ENCODE results near the gene SERPINF2. TPM values are rescaled to one million over a fixed set of nuclear protein-coding genes. Genes with fewer than 3 reads are reported as not detected.
"Not testable (repeated sequence)": the region's sequence is repeated elsewhere in the genome, so short reads cannot be mapped to it uniquely, and the experiment has no call there.

SERPINF2 gene
- polyA plus RNA-seq, 1 donor (not counting 4 experiments of a cell fraction or from before 2014, with no cell fraction given), result 0.96 TPM

DNA sequence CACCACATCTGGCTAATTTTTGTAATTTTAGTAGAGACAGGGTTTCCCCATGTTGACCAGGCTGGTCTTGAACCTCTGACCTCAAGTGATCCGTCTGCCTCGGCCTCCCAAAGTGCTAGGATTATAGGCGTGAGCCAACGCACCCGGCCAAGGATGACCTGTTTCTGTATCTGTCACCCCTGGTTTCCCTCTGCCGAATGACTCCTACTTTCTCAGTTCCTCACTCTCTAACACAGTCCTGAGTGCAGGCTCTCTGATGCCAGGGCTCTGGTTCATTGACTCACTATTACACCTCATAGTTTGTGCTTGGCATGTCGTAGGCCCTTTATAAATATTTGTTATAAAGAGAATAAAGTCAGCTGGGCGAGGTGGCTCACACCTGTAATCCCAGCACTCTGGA, 47.3 kb upstream of the SERPINF2 start:
- Histone ChIP-seq H2AFZ (ENCODE audit: control insufficient read depth, low read length) (no peak overlapping the region), H3K27me3 (ENCODE audit: control insufficient read depth, extremely low read depth, insufficient read depth, low read length) (no peaks in the 10 kb centered on the region), H3K9me3 (ENCODE audit: control insufficient read depth, low read depth, low read length) (no peaks in the 10 kb centered on the region), H3K36me3 (ENCODE audit: control insufficient read depth in 2 of 2, extremely low read depth in 1 of 2, insufficient read depth in 2 of 2, low read length in 2 of 2) (no peaks in the 10 kb centered on the region), H3K4me2 (ENCODE audit: control insufficient read depth, extremely low read depth, insufficient read depth, low read depth, low read length) (no peak overlapping the region), H3K79me2 (ENCODE audit: control insufficient read depth, insufficient read depth, low read length) (no peaks in the 10 kb centered on the region), H4K20me1 (ENCODE audit: control insufficient read depth, extremely low read depth, insufficient read depth, low read length) (no peaks in the 10 kb centered on the region), H3K4me1 (ENCODE audit: control insufficient read depth, extremely low read depth, insufficient read depth, low read length) (no peaks in the 10 kb centered on the region), H3K9me1 (ENCODE audit: control insufficient read depth, extremely low read depth, insufficient read depth, low read length) (no peaks in the 10 kb centered on the region), H3K27ac (ENCODE audit: control insufficient read depth, insufficient read depth, low read length) (no peak overlapping the region), H3K9ac (ENCODE audit: control insufficient read depth, extremely low read depth, insufficient read depth, low read length) (no peak overlapping the region), H3K4me3 (ENCODE audit: control insufficient read depth in 2 of 3, extremely low read depth in 1 of 3, insufficient read depth in 2 of 3, low read depth in 1 of 3, low read length in 3 of 3) (no peak overlapping the region)
- no peak for DNase-seq (ENCODE audit: low read depth, low spot score)
- TF ChIP-seq, protein P1, sequence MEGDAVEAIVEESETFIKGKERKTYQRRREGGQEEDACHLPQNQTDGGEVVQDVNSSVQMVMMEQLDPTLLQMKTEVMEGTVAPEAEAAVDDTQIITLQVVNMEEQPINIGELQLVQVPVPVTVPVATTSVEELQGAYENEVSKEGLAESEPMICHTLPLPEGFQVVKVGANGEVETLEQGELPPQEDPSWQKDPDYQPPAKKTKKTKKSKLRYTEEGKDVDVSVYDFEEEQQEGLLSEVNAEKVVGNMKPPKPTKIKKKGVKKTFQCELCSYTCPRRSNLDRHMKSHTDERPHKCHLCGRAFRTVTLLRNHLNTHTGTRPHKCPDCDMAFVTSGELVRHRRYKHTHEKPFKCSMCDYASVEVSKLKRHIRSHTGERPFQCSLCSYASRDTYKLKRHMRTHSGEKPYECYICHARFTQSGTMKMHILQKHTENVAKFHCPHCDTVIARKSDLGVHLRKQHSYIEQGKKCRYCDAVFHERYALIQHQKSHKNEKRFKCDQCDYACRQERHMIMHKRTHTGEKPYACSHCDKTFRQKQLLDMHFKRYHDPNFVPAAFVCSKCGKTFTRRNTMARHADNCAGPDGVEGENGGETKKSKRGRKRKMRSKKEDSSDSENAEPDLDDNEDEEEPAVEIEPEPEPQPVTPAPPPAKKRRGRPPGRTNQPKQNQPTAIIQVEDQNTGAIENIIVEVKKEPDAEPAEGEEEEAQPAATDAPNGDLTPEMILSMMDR (optimal IDR thresholded peaks at IDR 0.05 in 1 of 3, IDR thresholded peaks at IDR 0.05 in 1 of 3, conservative IDR thresholded peaks at IDR 0.05 in 1 of 3; ENCODE audit: extremely low read depth in 1 of 3, insufficient read depth in 2 of 3, low read length in 3 of 3), result no peak
- TF ChIP-seq EZH2 (IDR thresholded peaks at IDR 0.05; ENCODE audit: low read length), result no peak
- FAIRE-seq, result no peak
- dilution Hi-C loops (cut with MboI; ENCODE audit: extremely low pct_ligation_motif_present, low sequenced_read_pairs), result no loop called here

GRCh38 chr17:1697681-1698080, 45.0 kb upstream of the SERPINF2 start:
- TF ChIP-seq EZH2 (IDR thresholded peaks at IDR 0.05; ENCODE audit: low read length), result no peak
- TF ChIP-seq, protein P1 (optimal IDR thresholded peaks at IDR 0.05 in 1 of 3, IDR thresholded peaks at IDR 0.05 in 1 of 3, conservative IDR thresholded peaks at IDR 0.05 in 1 of 3; ENCODE audit: extremely low read depth in 1 of 3, insufficient read depth in 2 of 3, low read length in 3 of 3), result no peak
- H3K27ac ChIP-seq (ENCODE audit: control insufficient read depth, insufficient read depth, low read length), result no peak overlapping the region
- H3K79me2 ChIP-seq (ENCODE audit: control insufficient read depth, insufficient read depth, low read length), result no peaks in the 10 kb centered on the region
- dilution Hi-C loops (cut with MboI; ENCODE audit: extremely low pct_ligation_motif_present, low sequenced_read_pairs), result no loop called here
- no peak overlapping the region for H3K4me3 ChIP-seq (ENCODE audit: control insufficient read depth in 2 of 3, extremely low read depth in 1 of 3, insufficient read depth in 2 of 3, low read depth in 1 of 3, low read length in 3 of 3)
- no peaks in the 10 kb centered on the region for H3K36me3 ChIP-seq (ENCODE audit: control insufficient read depth in 2 of 2, extremely low read depth in 1 of 2, insufficient read depth in 2 of 2, low read length in 2 of 2)
- H4K20me1 ChIP-seq (ENCODE audit: control insufficient read depth, extremely low read depth, insufficient read depth, low read length), result no peaks in the 10 kb centered on the region
- H3K27me3 ChIP-seq (ENCODE audit: control insufficient read depth, extremely low read depth, insufficient read depth, low read length), result no peaks in the 10 kb centered on the region
- no peaks in the 10 kb centered on the region for H3K4me1 ChIP-seq (ENCODE audit: control insufficient read depth, extremely low read depth, insufficient read depth, low read length)
- DNase-seq (ENCODE audit: low read depth, low spot score) (no peak), FAIRE-seq (no peak)
- no peaks in the 10 kb centered on the region for H3K9me1 ChIP-seq (ENCODE audit: control insufficient read depth, extremely low read depth, insufficient read depth, low read length)
- no peak overlapping the region for H3K4me2 ChIP-seq (ENCODE audit: control insufficient read depth, extremely low read depth, insufficient read depth, low read depth, low read length)
- no peak overlapping the region for H3K9ac ChIP-seq (ENCODE audit: control insufficient read depth, extremely low read depth, insufficient read depth, low read length)
- no peaks in the 10 kb centered on the region for H3K9me3 ChIP-seq (ENCODE audit: control insufficient read depth, low read depth, low read length)
- H2AFZ ChIP-seq (ENCODE audit: control insufficient read depth, low read length), result no peak overlapping the region

DNA sequence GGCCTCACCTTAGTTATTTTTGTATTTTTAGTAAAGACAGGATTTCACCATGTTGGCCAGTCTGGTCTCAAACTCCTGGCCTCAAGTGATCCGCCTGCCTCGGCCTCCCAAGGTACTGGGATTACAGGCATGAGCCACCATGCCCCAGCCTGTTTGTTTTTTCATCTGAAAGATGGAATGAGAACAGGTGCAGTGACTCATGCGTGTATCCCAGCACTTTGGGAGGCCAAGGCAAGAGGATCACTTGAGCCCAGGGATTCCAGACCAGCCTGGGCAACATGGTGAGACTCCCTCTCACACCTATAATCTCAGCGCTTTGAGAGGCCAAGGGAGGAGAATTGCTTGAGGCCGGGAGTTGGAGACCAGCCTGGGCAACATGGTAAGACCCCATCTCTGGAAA, 42.8 kb upstream of the SERPINF2 start:
- H3K36me3 ChIP-seq (ENCODE audit: control insufficient read depth in 2 of 2, extremely low read depth in 1 of 2, insufficient read depth in 2 of 2, low read length in 2 of 2); FAIRE-seq; dilution Hi-C loops (cut with MboI; ENCODE audit: extremely low pct_ligation_motif_present, low sequenced_read_pairs); H4K20me1 ChIP-seq (ENCODE audit: control insufficient read depth, extremely low read depth, insufficient read depth, low read length); H3K79me2 ChIP-seq (ENCODE audit: control insufficient read depth, insufficient read depth, low read length); H3K4me2 ChIP-seq (ENCODE audit: control insufficient read depth, extremely low read depth, insufficient read depth, low read depth, low read length); DNase-seq (ENCODE audit: low read depth, low spot score); H3K9me1 ChIP-seq (ENCODE audit: control insufficient read depth, extremely low read depth, insufficient read depth, low read length); H3K27ac ChIP-seq (ENCODE audit: control insufficient read depth, insufficient read depth, low read length); H3K9me3 ChIP-seq (ENCODE audit: control insufficient read depth, low read depth, low read length); H3K9ac ChIP-seq (ENCODE audit: control insufficient read depth, extremely low read depth, insufficient read depth, low read length); H3K4me1 ChIP-seq (ENCODE audit: control insufficient read depth, extremely low read depth, insufficient read depth, low read length); H3K27me3 ChIP-seq (ENCODE audit: control insufficient read depth, extremely low read depth, insufficient read depth, low read length); H3K4me3 ChIP-seq (ENCODE audit: control insufficient read depth in 2 of 3, extremely low read depth in 1 of 3, insufficient read depth in 2 of 3, low read depth in 1 of 3, low read length in 3 of 3); H2AFZ ChIP-seq (ENCODE audit: control insufficient read depth, low read length): not testable (repeated sequence)
